ENCODE measurements around the gene EIF5B. TPM values are rescaled to one million over a fixed set of nuclear protein-coding genes. Genes with fewer than 3 reads are reported as not detected.

EIF5B gene
- total and polyA plus RNA-seq, 2 experiments from 2014 or later, result 34.2 to 108 TPM

- TF ChIP-seq ETS1 (IDR thresholded peaks at IDR 0.05) (no peak), EZH2 (IDR thresholded peaks at IDR 0.05; ENCODE audit: low read depth, unreplicated experiment) (no peak)
Observed at GRCh38 chr2:99346218-99346617, 9.0 kb downstream of the EIF5B start (continued).

GRCh38 chr2:99348173-99348572 lies 11.0 kb downstream of the EIF5B start:
- H3K36me3 Mint-ChIP-seq (ENCODE audit: low read depth), result no peaks in the 10 kb centered on the region
- Histone ChIP-seq H3K79me2 (replicated peaks; ENCODE audit: insufficient read depth) (peaks cover 100% of the 10 kb centered on the region), H3K36me3 (ENCODE audit: insufficient read depth) (no peaks in the 10 kb centered on the region), H3K4me3 (no peak overlapping the region), H3K27me3 (ENCODE audit: insufficient read depth) (no peaks in the 10 kb centered on the region), H3K27ac (ENCODE audit: low read depth) (no peak overlapping the region), H4K20me1 (replicated peaks; ENCODE audit: insufficient read depth) (peaks cover 60% of the 10 kb centered on the region), H3F3A (replicated peaks; ENCODE audit: low read depth) (no peaks in the 10 kb centered on the region), H3K9me2 (ENCODE audit: insufficient read depth) (no peaks in the 10 kb centered on the region), H3K4me1 (ENCODE audit: insufficient read depth) (no peaks in the 10 kb centered on the region), H3K4me2 (no peak overlapping the region), H2AFZ (no peak overlapping the region)
- H3K27ac Mint-ChIP-seq, result no peak overlapping the region
- DNase-seq (ENCODE audit: low spot score), result no peak
- TF ChIP-seq EZH2 (IDR thresholded peaks at IDR 0.05; ENCODE audit: low read depth, unreplicated experiment) (no peak), ETS1 (IDR thresholded peaks at IDR 0.05) (no peak), EZH2phosphoT487 (IDR thresholded peaks at IDR 0.05; ENCODE audit: unreplicated experiment) (no peak), ZNF462 (CRISPR knock-in tag; IDR thresholded peaks at IDR 0.05) (no peak), ZNF114 (CRISPR knock-in tag; IDR thresholded peaks at IDR 0.05) (no peak)
- H3K27me3 Mint-ChIP-seq (ENCODE audit: insufficient read depth, low read depth, poor library complexity), result no peaks in the 10 kb centered on the region
- no peaks in the 10 kb centered on the region for H3K9me3 Mint-ChIP-seq
- H3K4me1 Mint-ChIP-seq, result peaks cover 2% of the 10 kb centered on the region; the same call in 1 of the 3 replicates
- ATAC-seq, result no peak
- H3K4me3 Mint-ChIP-seq, result no peak overlapping the region
